DMS79 (cell line): ENCODE results near the gene RUNX2.

Experiments
- DNase-seq: peaks from one replicate; lab custom pipeline; 2025; lab: John Stamatoyannopoulos, UW

RUNX2 gene

DNA sequence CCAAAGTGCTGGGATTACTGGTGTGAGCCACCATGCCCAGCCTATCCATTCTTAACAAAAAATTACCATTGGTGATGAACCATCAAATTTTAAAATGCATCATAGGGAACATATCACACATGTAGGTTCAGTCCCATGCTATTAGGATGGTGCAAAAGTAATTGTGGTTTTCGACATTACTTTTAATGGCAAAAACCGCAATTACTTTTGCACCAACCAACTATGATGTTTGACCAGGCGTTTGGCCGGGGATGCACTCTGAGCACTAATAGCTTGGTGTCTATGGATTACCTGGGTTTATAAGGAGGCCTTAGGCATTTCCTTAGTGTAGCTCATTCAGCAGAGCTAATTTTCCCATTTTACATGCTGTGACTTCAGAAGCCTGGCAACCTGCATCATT is 296.1 kb downstream of the RUNX2 start:
- DNase-seq = no peak

DNA sequence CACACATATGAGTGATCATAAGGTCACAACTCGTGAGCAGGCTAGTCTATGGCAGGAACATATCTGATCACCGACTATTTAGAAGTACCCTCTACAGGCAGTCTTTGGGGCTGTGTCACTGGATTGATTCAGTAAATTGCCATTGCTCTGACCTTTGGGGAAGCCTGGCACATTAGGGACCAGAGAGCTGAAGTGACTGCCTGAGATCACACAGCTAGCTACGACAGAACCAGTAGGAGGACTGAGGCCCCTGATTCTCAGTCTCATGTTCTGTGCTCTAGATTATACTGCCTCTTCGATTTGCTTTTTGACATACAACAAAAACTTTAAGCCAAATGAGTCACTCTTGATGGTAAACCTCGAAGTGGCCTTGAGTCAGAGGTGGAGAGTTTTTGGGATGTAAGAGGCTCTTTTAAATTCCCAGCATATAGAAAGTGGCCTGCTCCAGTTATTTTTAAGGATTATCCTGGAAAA is 297.1 kb downstream of the RUNX2 start:
- no peak for DNase-seq

DNA sequence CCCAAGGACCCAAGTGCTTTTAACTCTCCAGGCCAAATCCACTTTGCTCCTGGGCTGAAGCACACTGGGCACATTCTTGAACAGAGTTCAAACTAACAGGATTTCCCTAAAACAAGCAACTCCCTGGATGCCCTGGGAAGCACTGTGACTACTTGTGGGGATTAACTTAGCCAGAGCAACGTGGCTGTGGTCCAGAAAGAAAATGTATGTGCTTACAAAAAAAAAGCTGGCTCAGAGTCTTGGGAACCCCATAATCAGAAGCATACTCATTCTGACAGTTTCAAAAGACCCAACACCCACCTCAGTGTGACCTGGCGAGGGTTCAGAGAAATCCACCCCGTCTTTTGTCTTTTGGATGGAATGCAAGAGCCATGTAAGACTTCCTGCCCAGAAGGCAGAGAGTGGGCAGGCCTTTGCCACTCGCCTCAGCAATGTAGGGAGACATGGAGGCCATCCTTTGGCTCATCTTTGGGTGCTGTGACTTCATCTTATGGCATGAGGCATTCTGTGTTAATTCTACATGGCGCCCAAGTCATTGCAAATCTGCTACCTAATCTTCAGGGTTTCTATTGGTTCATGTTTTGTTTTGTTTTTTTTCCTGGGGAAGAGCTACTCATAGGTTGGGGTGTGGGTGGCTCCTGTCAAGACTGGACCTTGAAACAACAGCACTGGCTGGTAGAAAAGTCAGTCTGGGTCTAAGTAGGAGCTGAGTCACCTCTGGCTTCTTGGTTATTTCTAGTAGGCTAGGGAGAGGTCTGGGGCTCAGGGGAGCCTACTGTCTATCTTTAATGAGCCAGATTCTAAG is 298.2 kb downstream of the RUNX2 start:
- DNase-seq = no peak

DNA sequence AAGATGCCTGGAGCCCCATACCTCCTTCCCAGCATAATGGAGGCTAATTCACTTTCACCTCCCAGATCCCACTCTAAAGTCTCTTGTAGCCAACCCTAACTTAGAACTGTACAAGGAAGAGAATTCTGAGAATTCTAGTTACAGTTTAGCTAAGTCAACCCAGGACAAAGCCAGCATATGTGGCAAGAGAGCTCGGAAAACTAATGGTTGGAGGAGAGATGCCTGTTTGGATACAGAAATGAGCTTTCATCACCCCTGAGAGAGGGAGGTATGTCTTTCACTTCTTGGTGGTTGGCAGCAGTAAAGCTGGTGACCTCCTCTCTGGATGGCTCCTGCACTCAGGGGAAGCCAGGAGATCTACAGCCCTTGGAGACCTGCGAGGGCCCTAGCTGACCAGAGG is 302.2 kb downstream of the RUNX2 start:
- DNase-seq = no peak

DNA sequence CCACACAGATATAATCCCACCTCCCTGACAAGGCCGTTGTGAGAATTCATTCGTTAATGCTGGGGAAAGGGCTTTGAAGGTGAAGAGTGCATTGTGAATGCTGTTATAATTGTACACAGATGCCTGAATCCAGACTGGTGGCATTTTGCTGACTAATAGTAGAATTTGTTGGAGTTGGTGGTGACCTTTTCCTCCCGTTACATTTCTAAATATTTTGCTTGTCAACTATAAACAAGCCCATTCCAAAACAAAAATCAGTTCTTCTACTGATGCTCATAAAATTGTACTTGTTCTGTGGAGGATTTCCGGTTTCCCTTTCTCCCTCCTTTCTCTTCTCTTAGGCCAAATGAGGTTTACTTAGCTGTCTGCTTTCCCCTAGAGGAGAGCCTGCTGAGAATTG is 302.7 kb downstream of the RUNX2 start:
- no peak for DNase-seq

DNA sequence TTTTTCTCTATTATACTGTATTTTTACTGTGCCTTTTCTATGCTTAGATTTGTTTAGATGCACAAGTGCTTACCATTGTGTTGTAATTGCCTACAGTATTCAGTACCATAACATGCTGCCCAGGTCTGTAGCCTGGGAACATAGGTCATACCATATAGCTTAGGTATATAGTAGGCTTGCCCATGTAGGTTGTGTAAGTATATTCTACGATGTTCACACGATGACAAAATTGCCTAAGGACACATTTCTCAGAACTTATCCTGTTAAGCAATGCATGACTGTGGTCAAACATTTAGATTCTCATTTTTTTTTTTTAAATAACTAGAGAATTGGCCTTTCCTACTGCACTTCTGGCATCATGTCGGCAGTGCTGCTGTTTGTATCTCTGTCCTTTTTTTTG is 303.3 kb downstream of the RUNX2 start:
- no peak for DNase-seq

DNA sequence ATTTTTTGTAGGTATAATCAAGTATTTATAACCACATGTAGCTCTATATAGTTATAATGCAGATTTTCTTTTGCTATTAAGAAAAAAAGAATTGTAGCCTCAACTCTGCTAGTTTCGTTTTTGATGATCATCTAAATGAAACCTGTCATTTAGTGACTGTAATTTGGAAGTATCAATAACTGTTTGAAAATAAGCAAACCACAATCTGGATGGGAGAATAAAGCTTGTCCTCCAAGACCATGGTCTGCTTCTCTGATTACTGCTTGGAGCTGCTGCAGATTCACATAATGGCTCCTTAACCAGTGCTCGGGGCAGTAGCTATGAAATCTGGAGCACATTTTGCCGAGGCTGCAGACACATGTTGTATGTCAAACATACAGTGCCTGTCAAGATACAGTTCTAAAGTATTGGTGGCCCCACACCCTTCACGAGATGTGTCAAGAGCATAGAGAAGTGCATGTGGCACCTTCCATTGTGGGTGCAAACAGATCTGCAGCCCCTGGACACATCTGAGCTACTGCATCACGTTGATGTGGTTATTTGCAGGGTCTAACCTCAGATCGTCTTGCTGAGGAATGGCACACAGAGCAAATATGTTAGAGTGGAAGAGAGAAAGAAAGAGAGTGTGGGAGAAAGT is 305.3 kb downstream of the RUNX2 start:
- no peak for DNase-seq

DNA sequence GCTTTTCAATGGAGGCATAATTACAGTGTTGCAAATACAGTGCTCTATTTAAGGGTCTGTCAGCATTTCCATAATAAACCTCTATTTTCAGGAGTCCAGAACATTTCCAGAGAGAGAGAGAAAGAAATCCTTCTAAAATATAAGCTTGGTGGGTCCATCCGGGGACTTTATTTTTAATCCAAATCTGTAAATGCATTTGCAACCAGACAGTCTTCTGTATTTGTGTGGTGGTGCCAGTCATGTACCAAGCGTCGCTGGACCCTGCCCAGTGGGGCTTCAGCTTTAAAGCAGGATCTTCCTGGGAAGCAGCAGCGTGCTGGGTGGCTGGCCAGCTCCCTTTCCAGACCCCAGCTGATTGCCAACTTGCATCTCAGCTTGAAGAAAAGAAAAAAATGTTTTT is 306.1 kb downstream of the RUNX2 start:
- no peak for DNase-seq

DNA sequence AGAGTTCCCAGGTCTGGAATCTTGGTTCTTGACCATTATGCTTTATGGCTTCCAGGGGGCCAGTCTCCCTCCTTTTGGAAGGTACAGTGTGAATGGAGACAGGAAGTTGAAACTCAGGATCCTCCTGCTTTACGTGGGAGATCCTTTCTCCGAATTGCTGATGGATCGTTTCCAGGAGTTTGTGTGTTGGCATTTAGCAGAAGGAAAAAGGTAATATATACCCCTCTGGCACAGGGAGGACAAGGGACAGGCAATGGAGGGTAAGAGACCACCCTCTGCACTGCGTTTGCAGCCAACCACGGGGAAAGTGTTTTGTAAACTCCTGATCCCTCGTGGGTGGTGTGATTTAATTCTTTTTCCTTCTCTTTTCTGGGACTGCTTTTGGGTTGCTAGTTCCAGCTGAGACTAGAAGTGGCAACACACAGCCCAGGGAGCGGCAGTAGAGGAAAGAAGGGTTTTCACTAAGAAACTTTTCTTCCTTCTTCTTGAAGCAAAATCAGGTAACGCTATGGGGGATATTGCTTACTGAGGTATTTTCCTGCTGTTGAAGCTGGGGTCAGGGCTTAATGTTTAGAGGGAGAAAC is 307.2 kb downstream of the RUNX2 start:
- DNase-seq = no peak

DNA sequence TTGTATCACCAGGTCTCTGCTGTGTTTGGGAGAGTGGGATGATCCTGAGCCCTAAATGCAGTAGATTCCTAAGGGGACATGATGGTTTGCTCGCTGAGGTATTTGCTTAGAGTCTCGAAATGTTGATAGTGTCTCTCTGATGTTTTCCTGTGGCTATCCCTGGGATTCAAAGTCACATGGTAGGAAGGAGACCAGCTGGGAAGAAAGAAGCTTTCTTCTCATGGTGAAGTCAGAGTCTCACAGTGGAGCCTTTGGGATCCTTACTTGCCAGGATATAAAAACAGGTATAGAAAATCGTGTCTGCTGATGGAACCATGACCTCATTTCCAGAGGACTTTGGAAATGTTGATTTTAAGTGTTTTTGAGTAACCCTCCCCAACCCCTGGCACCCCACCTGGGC is 308.9 kb downstream of the RUNX2 start:
- DNase-seq = no peak

DNA sequence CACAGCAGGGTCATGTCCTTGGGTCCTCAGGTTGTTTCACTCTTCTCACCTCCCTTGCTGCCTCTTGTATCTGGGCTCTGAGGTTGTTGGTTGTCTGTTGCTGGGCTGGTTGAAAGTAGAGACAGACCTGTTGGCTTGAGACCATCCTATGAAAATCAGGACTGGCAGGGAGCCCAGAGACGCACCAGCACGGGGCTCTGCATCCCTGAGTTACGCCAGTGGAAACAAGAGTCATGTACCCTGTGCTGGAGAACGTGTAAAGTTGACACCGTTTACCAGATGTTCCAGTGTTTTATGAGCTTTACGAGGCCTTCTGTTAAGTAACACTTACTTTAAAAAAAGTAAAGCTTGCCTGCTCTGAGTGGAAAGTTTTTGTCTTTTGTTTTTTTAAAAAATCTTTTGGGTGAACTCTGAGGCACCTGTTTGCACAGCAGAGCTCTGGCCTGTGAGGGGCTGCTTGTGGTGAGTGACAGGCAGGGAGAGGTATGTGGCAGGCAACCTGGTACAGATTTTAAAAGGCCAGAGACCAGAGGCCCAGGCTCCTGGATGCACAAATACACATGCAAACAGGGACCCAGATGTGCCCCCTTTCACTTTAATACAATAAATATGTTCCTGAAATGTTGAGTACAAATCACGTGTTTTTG is 309.6 kb downstream of the RUNX2 start:
- no peak for DNase-seq

DNA sequence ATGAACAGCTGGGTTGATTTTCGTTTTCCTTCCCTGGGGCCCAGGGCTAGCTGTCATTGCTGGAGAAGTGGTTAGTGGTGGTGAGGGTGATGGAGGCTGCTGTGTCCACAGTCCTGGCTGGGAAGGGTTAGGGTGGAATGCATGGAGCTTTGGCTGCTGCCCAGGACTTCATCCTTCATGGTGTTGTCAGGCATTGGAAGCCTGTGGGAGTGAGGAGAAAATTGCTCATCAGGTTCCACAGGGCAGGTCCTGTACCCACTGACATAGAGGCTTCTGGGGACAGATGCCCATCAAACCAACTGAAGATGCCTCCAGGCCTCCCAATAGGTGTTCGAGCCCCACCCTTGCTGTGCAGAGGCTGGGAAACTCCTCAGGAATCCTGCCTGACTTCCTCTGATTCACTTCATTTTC is 312.0 kb downstream of the RUNX2 start:
- DNase-seq = no peak

DNA sequence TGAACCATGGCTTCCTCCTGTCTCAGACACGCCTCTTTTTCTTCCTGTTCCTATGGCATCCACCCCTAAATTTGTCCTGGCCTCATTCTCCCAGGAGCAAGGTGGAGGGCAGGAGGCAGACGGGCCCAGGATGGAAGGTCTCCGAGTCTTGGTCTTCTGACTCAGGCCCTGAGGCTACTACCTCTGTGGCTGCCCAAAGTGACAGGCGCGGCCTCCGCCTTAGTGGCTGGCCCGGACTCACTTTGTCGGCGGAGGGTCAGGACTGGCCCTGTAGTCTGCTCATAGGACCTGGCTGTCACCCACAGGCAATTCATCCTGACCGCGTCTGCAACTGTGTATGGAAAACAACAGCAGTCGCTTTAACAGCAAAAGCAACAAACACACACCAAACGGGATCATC is 312.7 kb downstream of the RUNX2 start:
- no peak for DNase-seq

DNA sequence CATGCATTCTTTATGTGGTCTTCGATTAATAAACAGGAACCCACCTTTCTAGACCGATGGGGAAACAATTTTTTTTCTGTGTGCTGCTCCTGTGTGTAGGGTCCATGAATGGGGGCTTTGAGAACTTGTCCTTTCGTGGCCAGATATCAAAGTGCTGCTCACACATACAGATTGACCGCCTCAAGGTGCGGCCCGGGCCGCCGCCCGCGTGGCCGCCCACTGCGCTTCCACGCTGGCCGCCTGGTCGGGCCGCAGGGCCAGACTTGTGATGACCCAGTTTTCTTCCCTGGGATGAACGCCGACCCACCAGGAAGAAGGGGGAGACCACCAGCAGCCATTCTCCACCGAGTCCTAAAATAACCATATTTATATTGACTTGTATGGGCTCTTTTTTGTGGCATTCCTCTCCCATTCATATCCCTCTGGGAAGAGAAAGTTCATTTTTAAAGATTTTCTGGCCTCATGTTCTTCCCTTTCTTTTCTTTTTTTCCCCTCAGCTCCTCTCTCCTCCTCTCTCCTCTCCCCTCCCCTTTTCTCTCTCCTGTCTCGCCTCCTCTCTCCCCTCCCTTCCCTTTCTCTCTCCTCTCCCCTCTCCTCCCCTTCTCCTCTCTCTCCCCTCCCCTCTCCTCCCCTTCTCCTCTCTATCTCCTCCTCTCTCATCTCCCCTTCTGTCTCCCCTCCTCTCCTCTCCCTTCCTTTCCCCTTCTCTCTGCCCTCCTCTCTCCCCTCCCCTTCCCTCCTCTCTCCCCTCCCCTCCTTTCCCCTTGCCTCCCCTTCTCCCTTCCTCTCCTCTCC is 314.4 kb downstream of the RUNX2 start:
- no peak for DNase-seq

DNA sequence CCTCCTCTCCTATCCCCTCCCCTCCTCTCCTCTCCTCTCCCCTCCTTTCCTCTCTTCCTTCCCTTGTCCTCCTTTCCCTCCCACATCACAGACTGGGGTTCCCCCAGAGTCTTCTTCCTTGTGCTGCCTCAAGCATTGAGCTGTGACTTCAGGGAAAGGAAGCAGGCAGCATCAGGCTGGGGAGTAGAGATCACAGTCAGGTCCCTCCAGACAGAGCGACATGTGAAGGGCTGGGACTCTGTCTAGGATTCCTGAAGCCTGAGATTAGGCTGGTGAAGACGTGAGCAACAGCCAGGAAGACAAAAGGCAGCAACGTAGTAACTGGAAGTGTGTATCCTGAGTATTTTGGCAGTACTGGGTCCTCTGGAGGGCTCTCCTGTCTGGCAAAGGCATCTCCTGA is 315.0 kb downstream of the RUNX2 start:
- no peak for DNase-seq

DNA sequence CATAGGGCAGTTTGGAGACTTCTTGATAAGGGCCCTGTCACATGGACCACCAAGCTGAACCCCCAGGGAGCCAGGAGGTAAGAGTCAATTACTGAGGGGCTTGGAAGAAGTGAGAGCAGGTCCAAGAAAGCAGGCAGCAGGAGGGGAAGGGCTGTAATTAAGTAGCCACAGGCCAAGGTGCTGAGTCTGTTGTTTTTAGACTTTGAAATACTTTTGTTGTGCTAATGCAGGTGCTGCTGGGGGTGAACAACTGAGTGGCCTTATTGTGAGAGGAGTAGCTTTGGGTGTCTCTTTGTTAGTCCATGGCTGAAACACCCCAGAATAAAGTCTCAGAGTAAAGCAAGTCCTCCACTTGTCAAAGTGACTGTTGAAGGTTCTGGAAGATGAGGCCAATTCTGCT is 316.6 kb downstream of the RUNX2 start:
- no peak for DNase-seq

DNA sequence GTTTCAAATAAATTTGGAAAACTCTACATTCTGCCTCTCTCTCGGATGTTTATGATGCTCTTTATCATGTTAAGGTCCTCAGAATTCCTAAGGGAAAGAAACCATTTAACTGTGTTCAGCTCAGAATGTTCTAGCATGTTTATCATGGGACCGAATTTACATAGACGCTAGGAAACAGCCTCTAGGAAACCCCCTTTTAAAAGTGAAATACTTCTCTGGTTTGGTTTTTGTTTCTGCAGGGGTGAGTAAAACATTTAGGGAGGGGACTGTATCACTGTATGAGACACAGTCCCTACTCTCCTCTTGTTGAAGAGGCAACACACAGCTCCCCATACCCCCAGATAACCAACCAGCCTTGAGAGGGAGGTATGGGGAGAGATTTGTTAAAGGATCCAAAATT is 317.2 kb downstream of the RUNX2 start:
- DNase-seq = no peak

DNA sequence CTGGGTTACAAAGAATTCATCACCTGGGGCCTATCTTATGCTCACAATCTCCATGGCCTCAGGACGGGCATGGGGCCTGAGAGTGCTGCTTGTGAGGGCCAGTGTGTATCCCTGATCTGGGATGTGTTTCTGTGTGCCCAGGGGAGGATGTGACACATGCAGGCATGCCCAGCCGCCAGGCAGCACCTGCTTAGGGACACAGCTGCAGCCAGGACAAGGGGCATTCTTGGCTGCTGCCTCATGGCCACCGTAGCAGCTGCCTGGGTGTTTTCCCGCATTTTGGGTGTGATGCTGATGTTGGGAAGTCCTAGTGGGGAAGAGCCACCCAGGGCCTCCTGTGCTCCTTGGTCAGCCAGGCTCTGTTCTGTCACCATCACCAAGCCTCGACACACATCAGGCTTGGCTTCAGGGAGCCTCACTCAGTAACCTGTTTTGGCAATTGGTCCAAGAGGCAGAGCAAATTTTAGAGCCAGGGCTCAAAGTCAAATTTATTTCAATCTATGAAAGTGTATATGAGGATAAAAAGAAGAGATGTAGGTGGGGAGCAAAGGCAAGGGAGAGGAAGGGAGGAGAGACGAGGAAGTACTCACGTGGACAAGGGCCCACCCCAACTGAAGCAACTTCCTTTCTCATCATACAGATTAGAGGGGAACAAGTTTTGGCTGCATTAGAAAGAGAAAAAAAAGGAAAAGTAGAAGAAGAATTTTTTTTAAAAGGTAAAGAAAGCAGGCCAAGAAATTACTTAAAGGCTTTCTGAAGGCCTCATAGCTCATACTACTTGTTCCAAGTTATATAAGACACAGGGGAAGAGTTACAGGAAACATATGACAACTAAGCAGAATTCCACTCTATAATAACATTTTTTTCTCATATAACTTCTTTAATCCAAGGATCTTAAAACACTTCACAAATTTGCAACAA is 319.5 kb downstream of the RUNX2 start:
- DNase-seq = no peak

DNA sequence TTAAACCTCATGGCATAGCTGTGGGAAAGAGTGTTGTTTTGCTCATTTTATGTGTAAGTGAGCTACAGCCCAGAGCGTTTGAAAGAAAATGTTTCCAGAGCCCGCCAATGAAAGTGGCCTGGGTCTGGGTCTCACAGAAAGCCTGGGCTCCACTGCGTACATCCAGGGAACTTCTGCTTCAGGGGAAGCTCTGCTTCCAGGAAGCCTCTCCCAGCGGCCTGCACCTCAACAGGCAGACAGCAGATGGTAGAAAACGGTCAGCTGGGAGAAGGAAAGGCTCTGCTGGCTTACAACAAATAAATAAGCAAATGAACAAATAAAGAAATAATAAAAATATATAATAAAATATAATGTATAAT is 320.1 kb downstream of the RUNX2 start:
- no peak for DNase-seq

DNA sequence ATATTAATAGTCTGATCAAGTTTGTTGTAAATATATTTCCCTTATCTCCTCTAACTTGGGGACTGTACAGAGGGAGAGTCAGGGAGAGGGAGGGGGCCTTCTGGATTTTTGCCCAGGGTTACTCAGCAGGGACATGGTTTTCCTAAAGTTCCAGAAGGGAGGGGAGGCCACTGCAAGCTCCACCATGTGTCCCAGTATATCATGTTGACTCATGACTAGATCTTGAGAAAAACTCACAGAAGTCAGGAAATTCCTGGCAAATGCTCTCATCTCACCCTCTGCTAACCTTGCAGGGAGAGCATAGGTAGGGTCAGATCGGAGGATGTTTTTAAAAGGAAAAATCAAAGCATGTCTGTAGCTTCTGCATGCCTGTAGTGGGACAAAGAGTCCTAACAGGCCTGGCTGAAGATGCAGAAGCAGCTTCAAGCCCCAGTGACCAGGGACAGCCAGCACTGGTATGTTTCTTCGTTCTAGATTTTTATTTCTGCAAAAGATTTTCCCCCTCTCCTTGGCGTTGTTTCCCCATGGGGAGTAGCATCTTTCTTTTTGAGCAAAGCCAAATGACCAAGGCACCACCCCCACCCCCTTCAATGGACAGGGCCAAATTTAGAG is 322.5 kb downstream of the RUNX2 start:
- no peak for DNase-seq

DNA sequence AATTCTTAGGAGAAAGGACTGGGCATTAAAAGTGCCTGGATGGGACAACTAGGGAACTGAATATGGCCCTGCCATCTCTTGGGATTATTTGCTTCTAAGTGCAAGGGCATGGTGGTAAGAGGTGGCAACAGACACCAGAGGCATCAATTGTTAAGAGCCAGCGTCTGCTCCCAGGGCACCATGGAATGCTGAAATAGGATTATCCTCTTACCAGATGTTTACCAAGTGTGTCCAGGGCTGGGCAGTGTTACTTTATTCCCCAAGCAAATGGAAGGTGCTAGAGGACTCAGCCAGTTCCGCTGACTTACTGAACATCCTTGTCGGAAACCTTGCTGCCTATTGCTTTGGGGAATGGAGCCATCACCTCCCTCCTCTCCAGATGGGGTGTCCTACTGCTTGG is 323.2 kb downstream of the RUNX2 start:
- DNase-seq = no peak
